HG03571 (cell line): ENCODE measurements around the gene TYW3.

Source experiments
- ATAC-seq: cut with Tn5 transposase; IDR thresholded peaks from one replicate; pipeline ENCODE4 v1.9.1; 2021; ENCODE audit not compliant: unreplicated experiment

The TYW3 gene

DNA sequence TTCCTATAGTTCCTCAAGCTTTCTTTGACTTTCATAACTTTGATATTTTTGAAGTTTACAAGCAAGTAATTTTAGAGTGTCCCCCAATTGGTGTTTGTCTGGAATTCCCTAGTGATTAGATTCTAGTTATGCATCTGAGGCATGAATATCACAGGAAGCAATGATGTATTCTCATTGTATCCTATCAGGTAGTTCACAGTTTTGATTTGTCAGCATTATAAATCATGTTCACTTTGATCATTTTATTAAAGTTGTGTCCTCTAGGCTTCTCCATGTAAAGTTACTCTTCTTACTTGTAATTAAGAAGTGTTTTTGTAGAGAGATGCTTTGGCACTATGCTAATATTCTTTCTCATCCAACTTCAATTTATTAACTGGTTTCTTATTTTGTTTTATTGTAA is 53.0 kb downstream of the TYW3 start:
- ATAC-seq = no peak

DNA sequence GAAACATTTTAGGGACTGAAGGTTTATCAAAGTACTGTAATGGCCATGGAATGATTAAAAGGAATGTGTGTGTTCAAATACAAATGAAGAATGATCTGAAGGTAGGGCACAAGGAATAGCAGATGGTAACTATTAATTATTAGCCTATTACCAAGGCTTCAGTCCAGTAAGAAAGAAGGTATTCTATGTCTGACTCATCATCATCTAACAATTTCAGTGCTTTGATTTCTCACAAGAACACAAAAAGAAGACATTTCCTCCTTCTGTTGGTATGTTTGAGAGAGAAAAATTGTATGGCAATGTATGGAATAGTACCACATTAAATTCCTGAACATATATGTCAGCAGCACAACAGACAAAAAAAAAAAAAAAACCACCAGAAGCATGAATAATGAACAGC is 57.5 kb downstream of the TYW3 start:
- ATAC-seq = no peak

GRCh38 chr1:74791491-74791890 is 58.5 kb downstream of the TYW3 start:
- ATAC-seq = no peak

DNA sequence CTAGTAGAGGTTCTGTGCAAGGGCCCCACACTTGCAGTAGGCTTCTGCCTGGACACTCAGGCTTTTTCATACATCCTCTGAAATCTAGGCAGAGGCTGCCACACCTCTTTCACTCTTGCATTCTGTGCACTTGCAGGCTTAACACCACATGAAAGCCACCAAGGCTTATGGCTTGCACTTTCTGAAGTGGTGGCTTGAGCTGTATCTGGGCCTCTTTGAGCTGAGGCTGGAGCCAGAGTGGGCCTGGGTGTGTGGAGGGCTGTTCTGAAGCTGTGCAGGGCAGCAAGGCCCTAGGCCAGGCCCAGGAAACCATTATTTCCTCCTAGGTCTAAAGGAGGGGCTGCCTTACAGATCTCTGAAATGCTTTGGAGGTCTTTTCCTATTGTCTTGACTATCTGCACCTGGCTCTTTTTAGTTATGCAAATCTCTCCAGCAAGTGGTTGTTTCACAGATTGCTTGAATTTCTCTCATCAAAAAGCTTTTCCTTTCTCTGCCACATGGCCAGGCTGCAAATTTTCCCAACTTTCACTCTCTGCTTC is 66.2 kb downstream of the TYW3 start:
- no peak for ATAC-seq

DNA sequence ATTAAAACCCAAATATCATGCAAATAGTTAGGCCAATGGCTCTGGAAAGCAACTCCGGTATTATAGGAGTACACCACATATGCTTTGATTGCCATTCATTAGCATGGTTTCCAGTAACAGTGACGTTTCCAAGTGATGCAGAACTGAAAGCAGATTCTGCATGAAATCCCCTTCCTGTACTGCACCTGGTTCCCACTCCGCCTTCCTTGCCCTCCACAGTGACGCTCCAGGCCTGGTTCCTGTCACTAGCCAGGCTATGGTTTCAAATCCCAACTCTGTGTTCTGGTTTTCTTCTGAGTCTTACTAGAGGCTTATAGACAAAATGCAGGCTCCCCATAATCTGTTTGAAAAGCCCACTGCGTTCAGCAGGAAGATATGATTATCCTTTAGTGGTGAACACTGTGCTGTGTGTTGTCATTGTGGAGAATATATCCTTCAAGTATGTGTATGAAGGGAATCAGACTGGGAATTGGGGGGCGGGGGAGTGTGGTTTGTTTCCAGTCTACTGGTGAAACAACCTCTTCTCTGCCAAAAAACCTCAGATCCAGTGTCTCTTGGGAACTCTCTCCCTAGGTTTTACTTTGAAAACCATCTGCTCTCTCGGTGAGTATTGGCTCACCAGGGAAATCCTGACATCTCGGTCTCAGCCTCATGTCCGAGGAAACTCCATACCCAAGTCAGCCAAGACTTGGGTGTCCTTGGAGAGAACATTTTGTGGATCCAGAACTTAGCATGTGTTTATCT is 78.7 kb downstream of the TYW3 start:
- peak; percentile 48 for ATAC-seq

DNA sequence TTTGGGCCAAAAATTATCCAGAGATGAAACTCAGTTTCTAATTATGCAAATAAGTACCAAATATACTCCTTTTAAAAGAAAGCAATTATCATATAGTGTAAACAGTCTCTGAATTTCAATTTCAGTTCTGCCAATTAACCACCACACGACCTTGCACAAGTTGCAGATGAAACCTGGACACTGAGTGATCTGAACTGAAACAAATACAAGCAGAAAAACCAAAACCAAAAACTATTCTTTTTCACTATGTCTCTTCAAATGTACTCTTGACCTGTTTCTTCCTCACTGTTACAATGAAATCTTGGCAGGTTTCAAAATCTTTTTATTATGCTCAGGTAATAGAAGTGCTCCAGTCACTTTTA is 79.2 kb downstream of the TYW3 start:
- ATAC-seq = peak; percentile 97
